ENCODE measurements around the gene HS1BP3.

Gene HS1BP3

GRCh38 chr2:20669562-20670314, 18.8 kb upstream of the HS1BP3 start:
- Histone ChIP-seq H3K9ac (ENCODE audit: low read depth, low read length) (peak overlapping the region; percentile 13; the same call in 1 of the 2 replicates), H3K36me3 (ENCODE audit: insufficient read depth, low read length) (no peaks in the 10 kb centered on the region), H3K9me3 (ENCODE audit: control insufficient read depth, insufficient read depth, low read length) (no peaks in the 10 kb centered on the region), H3K4me1 (ENCODE audit: insufficient read depth, low read length) (peaks cover 28% of the 10 kb centered on the region)

- no peak overlapping the region for H3K9ac ChIP-seq (ENCODE audit: low read depth, low read length)
Observed at GRCh38 chr2:20668871-20669475, 18.1 kb upstream of the HS1BP3 start.

GRCh38 chr2:20668451-20668850, 17.6 kb upstream of the HS1BP3 start:
- Histone ChIP-seq H3K4me1 (ENCODE audit: insufficient read depth, low read length) (peaks cover 17% of the 10 kb centered on the region), H3K36me3 (ENCODE audit: insufficient read depth, low read length) (no peaks in the 10 kb centered on the region), H3K9ac (ENCODE audit: low read depth, low read length) (no peak overlapping the region), H3K9me3 (ENCODE audit: control insufficient read depth, insufficient read depth, low read length) (no peaks in the 10 kb centered on the region)

More at GRCh38 chr2:20668871-20669475, 18.1 kb upstream of the HS1BP3 start:
- no peaks in the 10 kb centered on the region for H3K36me3 ChIP-seq (ENCODE audit: insufficient read depth, low read length)
- peaks cover 21% of the 10 kb centered on the region for H3K4me1 ChIP-seq (ENCODE audit: insufficient read depth, low read length)
- H3K9me3 ChIP-seq (ENCODE audit: control insufficient read depth, insufficient read depth, low read length): no peaks in the 10 kb centered on the region

- H3K9me3 ChIP-seq (ENCODE audit: control insufficient read depth, insufficient read depth, low read length): no peaks in the 10 kb centered on the region
- peak overlapping the region; percentile 46; the same call in 1 of the 2 replicates for H3K9ac ChIP-seq (ENCODE audit: low read depth, low read length)
- peaks cover 12% of the 10 kb centered on the region for H3K4me1 ChIP-seq (ENCODE audit: insufficient read depth, low read length)
- no peaks in the 10 kb centered on the region for H3K36me3 ChIP-seq (ENCODE audit: insufficient read depth, low read length)
Observed at GRCh38 chr2:20667531-20668401, 16.9 kb upstream of the HS1BP3 start.

GRCh38 chr2:20667151-20667530, 16.2 kb upstream of the HS1BP3 start:
- Histone ChIP-seq H3K4me1 (ENCODE audit: insufficient read depth, low read length) (peaks cover 8% of the 10 kb centered on the region; the same call in 1 of the 2 replicates), H3K9me3 (ENCODE audit: control insufficient read depth, insufficient read depth, low read length) (no peaks in the 10 kb centered on the region), H3K36me3 (ENCODE audit: insufficient read depth, low read length) (no peaks in the 10 kb centered on the region), H3K9ac (ENCODE audit: low read depth, low read length) (peak overlapping the region; percentile 46; the same call in 1 of the 2 replicates)

GRCh38 chr2:20666304-20667150, 15.6 kb upstream of the HS1BP3 start, which contains the start of gene GDF7:
TSS of gene GDF7 (plus strand) at chr2:20667144. CDS start at chr2:20667240, 96 bp downstream.
- Histone ChIP-seq H3K9me3 (ENCODE audit: control insufficient read depth, insufficient read depth, low read length) (no peaks in the 10 kb centered on the region), H3K4me1 (ENCODE audit: insufficient read depth, low read length) (peaks cover 8% of the 10 kb centered on the region; the same call in 1 of the 2 replicates), H3K36me3 (ENCODE audit: insufficient read depth, low read length) (no peaks in the 10 kb centered on the region), H3K9ac (ENCODE audit: low read depth, low read length) (peak within 1 kb of the TSS; percentile 58; the same call in 1 of the 2 replicates)

- H3K9ac ChIP-seq (ENCODE audit: low read depth, low read length): peak overlapping the region; percentile 58; the same call in 1 of the 2 replicates
- H3K9me3 ChIP-seq (ENCODE audit: control insufficient read depth, insufficient read depth, low read length): no peaks in the 10 kb centered on the region
- H3K4me1 ChIP-seq (ENCODE audit: insufficient read depth, low read length): peaks cover 8% of the 10 kb centered on the region; the same call in 1 of the 2 replicates
- no peaks in the 10 kb centered on the region for H3K36me3 ChIP-seq (ENCODE audit: insufficient read depth, low read length)
Observed at GRCh38 chr2:20666005-20666303, 15.1 kb upstream of the HS1BP3 start.

- Histone ChIP-seq H3K36me3 (ENCODE audit: insufficient read depth, low read length) (no peaks in the 10 kb centered on the region), H3K9me3 (ENCODE audit: control insufficient read depth, insufficient read depth, low read length) (no peaks in the 10 kb centered on the region), H3K4me1 (ENCODE audit: insufficient read depth, low read length) (peaks cover 8% of the 10 kb centered on the region; the same call in 1 of the 2 replicates), H3K9ac (ENCODE audit: low read depth, low read length) (peak overlapping the region; percentile 58; the same call in 1 of the 2 replicates)
Observed at GRCh38 chr2:20665243-20666004, 14.5 kb upstream of the HS1BP3 start.

GRCh38 chr2:20664431-20665242, 13.7 kb upstream of the HS1BP3 start:
- no peaks in the 10 kb centered on the region for H3K9me3 ChIP-seq (ENCODE audit: control insufficient read depth, insufficient read depth, low read length)
- no peak overlapping the region for H3K9ac ChIP-seq (ENCODE audit: low read depth, low read length)
- H3K36me3 ChIP-seq (ENCODE audit: insufficient read depth, low read length): no peaks in the 10 kb centered on the region
- peaks cover 6% of the 10 kb centered on the region; the same call in 1 of the 2 replicates for H3K4me1 ChIP-seq (ENCODE audit: insufficient read depth, low read length)

GRCh38 chr2:20664071-20664390, 13.1 kb upstream of the HS1BP3 start:
- Histone ChIP-seq H3K9ac (ENCODE audit: low read depth, low read length) (no peak overlapping the region), H3K36me3 (ENCODE audit: insufficient read depth, low read length) (no peaks in the 10 kb centered on the region), H3K4me1 (ENCODE audit: insufficient read depth, low read length) (peaks cover 4% of the 10 kb centered on the region; the same call in 1 of the 2 replicates), H3K9me3 (ENCODE audit: control insufficient read depth, insufficient read depth, low read length) (no peaks in the 10 kb centered on the region)

- no peaks in the 10 kb centered on the region for H3K36me3 ChIP-seq (ENCODE audit: insufficient read depth, low read length)
- peaks cover 3% of the 10 kb centered on the region; the same call in 1 of the 2 replicates for H3K4me1 ChIP-seq (ENCODE audit: insufficient read depth, low read length)
- H3K9me3 ChIP-seq (ENCODE audit: control insufficient read depth, insufficient read depth, low read length): no peaks in the 10 kb centered on the region
- H3K9ac ChIP-seq (ENCODE audit: low read depth, low read length): no peak overlapping the region
Observed at GRCh38 chr2:20663196-20664070, 12.5 kb upstream of the HS1BP3 start.

All from ES-I3 (cell line).